Endothelial cell (in vitro differentiated cells): ENCODE measurements around the gene ARMCX6. TPM values are rescaled to one million over a fixed set of nuclear protein-coding genes. Genes with fewer than 3 reads are reported as not detected.
"Not testable (repeated sequence)": the region's sequence is repeated elsewhere in the genome, so short reads cannot be mapped to it uniquely, and the experiment has no call there.

ENCODE experiments used
- DNase-seq: peaks from one replicate; pipeline ENCODE4 v3.0.0; 2021; ENCODE audit warnings: low spot score
- H3K27ac Mint-ChIP-seq: one replicate; pipeline ENCODE4 v1.8.0; 2021; ENCODE audit warnings: mixed read lengths, inconsistent platforms; ENCODE audit not compliant: unreplicated experiment
- H3K27me3 Mint-ChIP-seq: one replicate; pipeline ENCODE4 v1.8.0; 2021; ENCODE audit warnings: mild to moderate bottlenecking, moderate library complexity, mixed read lengths, inconsistent platforms; ENCODE audit not compliant: unreplicated experiment
- H3K36me3 Mint-ChIP-seq: one replicate; pipeline ENCODE4 v1.8.0; 2021; ENCODE audit warnings: mild to moderate bottlenecking, low read depth, mixed read lengths, inconsistent platforms; ENCODE audit not compliant: unreplicated experiment
- H3K4me1 Mint-ChIP-seq: one replicate; pipeline ENCODE4 v1.8.0; 2021; ENCODE audit warnings: mild to moderate bottlenecking, mixed read lengths, inconsistent platforms; ENCODE audit not compliant: unreplicated experiment
- H3K4me3 Mint-ChIP-seq: one replicate; pipeline ENCODE4 v1.8.0; 2021; ENCODE audit warnings: mild to moderate bottlenecking, mixed read lengths, inconsistent platforms; ENCODE audit not compliant: unreplicated experiment
- H3K9me3 Mint-ChIP-seq: one replicate; pipeline ENCODE4 v1.8.0; 2021; ENCODE audit warnings: mixed read lengths, inconsistent platforms; ENCODE audit not compliant: unreplicated experiment
- CTCF ChIP-seq: fragments of 200-600 bp; sonication (generic); IDR thresholded peaks from one replicate; pipeline ENCODE4 v1.5.0; 2021; ENCODE audit warnings: antibody characterized with exemption; ENCODE audit not compliant: unreplicated experiment
- total RNA-seq: library from RNA; stranded (reverse); fragmentation: NEBNext Ultra II Directional; extraction: Animal tissue kit (Norgen Biotek cat#: 25700); gene quantifications from one replicate; pipeline ENCODE4 v1.2.1, GENCODE V29; 2021; ENCODE audit not compliant: unreplicated experiment

Gene ARMCX6
- total RNA-seq, 1 donor from 2014 or later: 123 TPM

- peaks cover 9% of the 10 kb centered on the region for H3K4me1 Mint-ChIP-seq
- TF ChIP-seq CTCF: no peak
- H3K9me3 Mint-ChIP-seq: no peaks in the 10 kb centered on the region
- no peaks in the 10 kb centered on the region for H3K27me3 Mint-ChIP-seq
- no peak overlapping the region for H3K27ac Mint-ChIP-seq
- no peak overlapping the region for H3K4me3 Mint-ChIP-seq
- DNase-seq: no peak
- H3K36me3 Mint-ChIP-seq: peaks cover 5% of the 10 kb centered on the region
Observed at GRCh38 chrX:101656817-101657216, 39.0 kb upstream of the ARMCX6 start.

GRCh38 chrX:101655534-101655933, 37.7 kb upstream of the ARMCX6 start:
- H3K4me3 Mint-ChIP-seq: no peak overlapping the region
- H3K36me3 Mint-ChIP-seq: peaks cover 5% of the 10 kb centered on the region
- DNase-seq: no peak
- no peak for TF ChIP-seq CTCF
- H3K9me3 Mint-ChIP-seq: no peaks in the 10 kb centered on the region
- no peak overlapping the region for H3K27ac Mint-ChIP-seq
- H3K4me1 Mint-ChIP-seq: peaks cover 9% of the 10 kb centered on the region
- H3K27me3 Mint-ChIP-seq: no peaks in the 10 kb centered on the region

- H3K36me3 Mint-ChIP-seq, H3K4me1 Mint-ChIP-seq, H3K4me3 Mint-ChIP-seq, DNase-seq, H3K9me3 Mint-ChIP-seq, H3K27me3 Mint-ChIP-seq, H3K27ac Mint-ChIP-seq: not testable (repeated sequence)
Observed at GRCh38 chrX:101647716-101648115, 29.9 kb upstream of the ARMCX6 start.

GRCh38 chrX:101642093-101642492, 24.3 kb upstream of the ARMCX6 start:
- DNase-seq: no peak
- peaks cover 6% of the 10 kb centered on the region for H3K4me1 Mint-ChIP-seq
- H3K4me3 Mint-ChIP-seq: no peak overlapping the region
- no peaks in the 10 kb centered on the region for H3K9me3 Mint-ChIP-seq
- no peaks in the 10 kb centered on the region for H3K36me3 Mint-ChIP-seq
- no peaks in the 10 kb centered on the region for H3K27me3 Mint-ChIP-seq
- no peak for TF ChIP-seq CTCF
- no peak overlapping the region for H3K27ac Mint-ChIP-seq

GRCh38 chrX:101639583-101639982, 21.8 kb upstream of the ARMCX6 start:
- H3K4me3 Mint-ChIP-seq: no peak overlapping the region
- DNase-seq: no peak
- no peaks in the 10 kb centered on the region for H3K9me3 Mint-ChIP-seq
- H3K4me1 Mint-ChIP-seq: peaks cover 6% of the 10 kb centered on the region
- no peak for TF ChIP-seq CTCF
- no peak overlapping the region for H3K27ac Mint-ChIP-seq
- H3K27me3 Mint-ChIP-seq: no peaks in the 10 kb centered on the region
- H3K36me3 Mint-ChIP-seq: no peaks in the 10 kb centered on the region

GRCh38 chrX:101619364-101619763, 1.6 kb upstream of the ARMCX6 start:
- Mint-ChIP-seq H3K4me3 (no peak overlapping the region), H3K9me3 (no peaks in the 10 kb centered on the region)

More at GRCh38 chrX:101619364-101619763, 1.6 kb upstream of the ARMCX6 start:
- Mint-ChIP-seq H3K27ac (no peak overlapping the region), H3K36me3 (peaks cover 11% of the 10 kb centered on the region), H3K4me1 (peaks cover 30% of the 10 kb centered on the region), H3K27me3 (no peaks in the 10 kb centered on the region)
- no peak for TF ChIP-seq CTCF
- DNase-seq: no peak
